OCI-LY1 (cell line): Measurements from ENCODE around the gene FHL5.
A peak's percentile ranks its signal among the peaks of the same experiment; 100 is the strongest.

Source experiments
- H2AFZ ChIP-seq: fragments of 200-600 bp; sonication (generic), shearing (Covaris generic); 2 replicates; pipeline ENCODE4 v1.6.0; 2014; ENCODE audit warnings: antibody characterized with exemption, mild to moderate bottlenecking, low read length
- H3F3A ChIP-seq: fragments of 200-600 bp; sonication (generic), shearing (Covaris generic); 2 replicates; pipeline ENCODE4 v1.6.0; 2014; ENCODE audit warnings: mild to moderate bottlenecking, antibody characterized with exemption, low read length, moderate library complexity; ENCODE audit not compliant: insufficient read depth
- H3K27ac ChIP-seq: fragments of 200-600 bp; sonication (generic); 2 replicates; pipeline ENCODE4 v1.5.1; 2014; ENCODE audit warnings: low read length, mixed run types, mild to moderate bottlenecking, low read depth; ENCODE audit not compliant: poor library complexity, severe bottlenecking
- H3K27me3 ChIP-seq: fragments of 200-600 bp; sonication (generic); 2 replicates; pipeline ENCODE4 v1.6.0; 2014; ENCODE audit warnings: antibody characterized with exemption, mild to moderate bottlenecking, low read length, moderate library complexity; ENCODE audit not compliant: insufficient read depth
- H3K36me3 ChIP-seq: fragments of 200-600 bp; sonication (generic); 2 replicates; pipeline ENCODE4 v1.6.1; 2014; ENCODE audit warnings: mild to moderate bottlenecking, antibody characterized with exemption, low read length, moderate library complexity, mixed read lengths; ENCODE audit not compliant: insufficient read depth
- H3K4me1 ChIP-seq: fragments of 200-600 bp; sonication (generic); 2 replicates; pipeline ENCODE4 v1.5.1; 2014; ENCODE audit warnings: mild to moderate bottlenecking, low read length, moderate library complexity; ENCODE audit not compliant: insufficient read depth, severe bottlenecking
- H3K4me2 ChIP-seq: fragments of 200-600 bp; sonication (generic), shearing (Covaris generic); 2 replicates; pipeline ENCODE4 v1.6.1; 2014; ENCODE audit warnings: low read length
- H3K4me3 ChIP-seq: fragments of 200-600 bp; sonication (generic); 2 replicates; pipeline ENCODE4 v1.5.1; 2014; ENCODE audit warnings: low read length, low read depth, mild to moderate bottlenecking, mixed read lengths; ENCODE audit not compliant: poor library complexity, severe bottlenecking
- H3K79me2 ChIP-seq: fragments of 200-600 bp; shearing (Covaris generic); 2 replicates; pipeline ENCODE4 v1.6.1; 2016; ENCODE audit warnings: mixed run types, low read length, mixed read lengths; ENCODE audit not compliant: insufficient read depth
- H3K9ac ChIP-seq: fragments of 200-600 bp; sonication (generic), shearing (Covaris generic); 2 replicates; pipeline ENCODE4 v1.6.1; 2014; ENCODE audit warnings: mild to moderate bottlenecking, low read length, mixed read lengths
- H3K9me2 ChIP-seq: fragments of 200-600 bp; sonication (generic), shearing (Covaris generic); 2 replicates; pipeline ENCODE4 v1.6.1; 2014; ENCODE audit warnings: low read depth, mild to moderate bottlenecking, low read length, mixed read lengths
- H3K9me3 ChIP-seq: fragments of 200-600 bp; shearing (Covaris generic); 2 replicates; pipeline ENCODE4 v1.6.1; 2014; ENCODE audit warnings: low read length, mixed read lengths
- H4K20me1 ChIP-seq: fragments of 200-600 bp; sonication (generic), shearing (Covaris generic); 2 replicates; pipeline ENCODE4 v1.6.0; 2016; ENCODE audit warnings: mild to moderate bottlenecking, low read length; ENCODE audit not compliant: insufficient read depth
- EZH2 ChIP-seq: fragments of 200-600 bp; sonication (generic), shearing (Covaris generic); IDR thresholded peaks from 2 replicates; pipeline ENCODE4 v1.8.0; 2017; ENCODE audit warnings: borderline replicate concordance, mixed run types, mild to moderate bottlenecking, antibody characterized with exemption, low read length, moderate library complexity, mixed read lengths
- TF ChIP-seq, protein P1 (sequence below): fragments of 200-600 bp; sonication (generic), shearing (Covaris generic); IDR thresholded peaks from 2 replicates; pipeline ENCODE4 v1.5.1; 2017; ENCODE audit warnings: mild to moderate bottlenecking, antibody characterized with exemption, low read length, moderate library complexity, mixed read lengths

FHL5 gene

DNA sequence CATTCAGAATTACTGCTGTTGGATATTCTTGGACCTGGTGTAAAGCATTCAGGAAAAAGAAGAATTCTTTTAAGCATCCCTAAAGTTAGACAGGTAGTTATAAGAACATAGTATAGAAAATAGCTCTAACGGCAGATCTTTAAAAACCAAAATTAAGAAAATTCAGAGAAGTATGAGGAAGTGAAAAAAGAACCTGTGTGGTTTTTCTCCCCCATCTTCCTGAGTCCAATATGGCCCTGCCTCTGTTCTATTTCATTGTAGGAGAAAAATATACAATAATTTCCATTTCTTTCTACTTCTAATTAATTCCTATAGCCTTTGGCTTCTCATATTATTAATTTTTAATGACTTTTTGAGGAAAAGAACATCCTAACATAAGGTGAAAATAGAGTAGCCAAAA, 47.1 kb downstream of the FHL5 start:
- Histone ChIP-seq H3K9ac (peak overlapping the region; percentile 66), H3K9me3 (no peaks in the 10 kb centered on the region), H3K4me3 (peak overlapping the region; percentile 58), H3K79me2 (peaks cover 11% of the 10 kb centered on the region), H3K27ac (peak overlapping the region; percentile 89), H3K36me3 (no peaks in the 10 kb centered on the region), H3K4me2 (peak overlapping the region; percentile 78), H4K20me1 (no peaks in the 10 kb centered on the region), H3K9me2 (no peaks in the 10 kb centered on the region), H2AFZ (no peak overlapping the region), H3F3A (no peaks in the 10 kb centered on the region; the same call in 1 of the 2 replicates), H3K27me3 (no peaks in the 10 kb centered on the region), H3K4me1 (peaks cover 99% of the 10 kb centered on the region)
- TF ChIP-seq, protein P1, sequence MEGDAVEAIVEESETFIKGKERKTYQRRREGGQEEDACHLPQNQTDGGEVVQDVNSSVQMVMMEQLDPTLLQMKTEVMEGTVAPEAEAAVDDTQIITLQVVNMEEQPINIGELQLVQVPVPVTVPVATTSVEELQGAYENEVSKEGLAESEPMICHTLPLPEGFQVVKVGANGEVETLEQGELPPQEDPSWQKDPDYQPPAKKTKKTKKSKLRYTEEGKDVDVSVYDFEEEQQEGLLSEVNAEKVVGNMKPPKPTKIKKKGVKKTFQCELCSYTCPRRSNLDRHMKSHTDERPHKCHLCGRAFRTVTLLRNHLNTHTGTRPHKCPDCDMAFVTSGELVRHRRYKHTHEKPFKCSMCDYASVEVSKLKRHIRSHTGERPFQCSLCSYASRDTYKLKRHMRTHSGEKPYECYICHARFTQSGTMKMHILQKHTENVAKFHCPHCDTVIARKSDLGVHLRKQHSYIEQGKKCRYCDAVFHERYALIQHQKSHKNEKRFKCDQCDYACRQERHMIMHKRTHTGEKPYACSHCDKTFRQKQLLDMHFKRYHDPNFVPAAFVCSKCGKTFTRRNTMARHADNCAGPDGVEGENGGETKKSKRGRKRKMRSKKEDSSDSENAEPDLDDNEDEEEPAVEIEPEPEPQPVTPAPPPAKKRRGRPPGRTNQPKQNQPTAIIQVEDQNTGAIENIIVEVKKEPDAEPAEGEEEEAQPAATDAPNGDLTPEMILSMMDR, result no peak
- TF ChIP-seq EZH2, result no peak

DNA sequence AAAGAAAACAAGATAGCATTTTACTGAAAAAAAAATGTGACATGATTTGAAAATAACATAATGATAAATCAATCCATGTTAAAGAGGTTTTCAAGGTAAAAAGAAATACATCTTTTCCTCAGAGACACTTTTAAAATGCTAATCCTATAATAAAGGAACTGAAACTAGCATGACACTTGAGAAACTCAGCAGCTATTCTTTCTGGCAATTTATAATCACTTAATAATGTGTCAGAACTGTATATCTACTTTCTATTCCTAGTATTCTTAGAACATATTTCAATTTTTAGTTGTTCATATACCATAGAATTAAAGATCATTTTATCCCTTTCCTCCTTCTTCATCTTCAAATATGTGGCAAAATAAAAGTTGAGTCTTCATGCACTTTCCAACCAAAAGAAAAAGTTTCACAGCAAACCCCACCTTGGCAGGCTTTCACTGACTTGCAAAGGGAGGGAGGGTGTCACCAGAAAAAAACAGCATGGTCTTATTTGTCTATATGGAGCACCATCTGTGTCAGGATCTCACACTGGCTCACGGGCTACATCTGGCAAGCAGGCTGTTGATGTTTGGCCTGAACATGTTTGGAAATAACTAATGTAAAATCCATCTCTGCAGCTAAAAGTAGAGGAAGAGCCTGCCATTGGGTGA, 48.5 kb downstream of the FHL5 start:
- Histone ChIP-seq H3K9me2 (no peaks in the 10 kb centered on the region), H3K4me1 (peaks cover 99% of the 10 kb centered on the region), H4K20me1 (no peaks in the 10 kb centered on the region), H3K79me2 (peaks cover 11% of the 10 kb centered on the region), H2AFZ (no peak overlapping the region), H3K4me3 (peak overlapping the region; percentile 31), H3K27me3 (no peaks in the 10 kb centered on the region), H3F3A (no peaks in the 10 kb centered on the region; the same call in 1 of the 2 replicates), H3K9ac (peak overlapping the region; percentile 63), H3K4me2 (peak overlapping the region; percentile 78), H3K27ac (peak overlapping the region; percentile 89), H3K36me3 (no peaks in the 10 kb centered on the region), H3K9me3 (no peaks in the 10 kb centered on the region)
- TF ChIP-seq EZH2, result no peak
- TF ChIP-seq, protein P1, result no peak

- peaks cover 6% of the 10 kb centered on the region for H3K79me2 ChIP-seq
- no peaks in the 10 kb centered on the region for H3K9me3 ChIP-seq
- peaks cover 83% of the 10 kb centered on the region for H3K4me1 ChIP-seq
- H4K20me1 ChIP-seq, result no peaks in the 10 kb centered on the region
- H3K4me2 ChIP-seq, result peak overlapping the region; percentile 78
- H3K9me2 ChIP-seq, result no peaks in the 10 kb centered on the region
- H2AFZ ChIP-seq, result no peak overlapping the region
- H3K27ac ChIP-seq, result peak overlapping the region; percentile 89
- no peak for TF ChIP-seq EZH2
- TF ChIP-seq, protein P1, result no peak
- peak overlapping the region; percentile 63 for H3K9ac ChIP-seq
- no peaks in the 10 kb centered on the region for H3K36me3 ChIP-seq
- H3K27me3 ChIP-seq, result no peaks in the 10 kb centered on the region
- H3K4me3 ChIP-seq, result peak overlapping the region; percentile 31
- no peaks in the 10 kb centered on the region; the same call in 1 of the 2 replicates for H3F3A ChIP-seq
Measured at GRCh38 chr6:96613291-96613999, 50.5 kb downstream of the FHL5 start.
